Lower leg skin (tissue), 4 donors: ENCODE measurements around the gene LRCOL1. TPM values are rescaled to one million over a fixed set of nuclear protein-coding genes. Genes with fewer than 3 reads are reported as not detected.
A peak's percentile ranks its signal among the peaks of the same experiment; 100 is the strongest.

Experiments
- DNase-seq, 2 donors: peaks; one replicate each; pipeline ENCODE4 v3.0.0-alpha.2; 2019; ENCODE audit warnings: low spot score in 2 of 2
- H3K4me3 ChIP-seq: fragments of 200-600 bp; sonication (generic); 2 replicates; pipeline ENCODE4 v1.5.1; 2017; ENCODE audit warnings: mild to moderate bottlenecking, low read depth; ENCODE audit not compliant: poor library complexity, severe bottlenecking
- CTCF ChIP-seq, 3 donors: fragments of 450-650 bp; IDR thresholded peaks; one replicate each; pipeline ENCODE4 v1.5.1; 2016; ENCODE audit warnings: antibody characterized with exemption in 3 of 3, mild to moderate bottlenecking in 3 of 3, moderate library complexity in 2 of 3
- POLR2A ChIP-seq, 2 donors: fragments of 450-650 bp; IDR thresholded peaks; one replicate each; pipeline ENCODE4 v1.6.1; 2016 to 2017; ENCODE audit warnings: antibody characterized with exemption in 2 of 2, mild to moderate bottlenecking in 1 of 2, moderate library complexity in 1 of 2
- WGBS, 2 donors: methylation state at CpG; one replicate each; pipeline ENCODE4 v1.1.5; 2018; 5-methylcytosine and 5-hydroxymethylcytosine counted together
- intact Hi-C: fragments of 100-400 bp; cut with DNase I; formaldehyde crosslinking; loops from one replicate; pipeline ENCODE4 v1.15.0; 2023; ENCODE audit warnings: low total_unique reads
- total RNA-seq, 4 donors: library from RNA; depleted of rRNA; stranded (reverse); fragments of >200 nt; gene quantifications; one replicate each; pipeline ENCODE4 v1.1.0, GENCODE V29; 2016

LRCOL1 gene
- total RNA-seq, 4 donors from 2014 or later: not detected

GRCh38 chr12:132596016-132596415 is 14.4 kb downstream of the LRCOL1 start:
- WGBS, 2 donors: 71 to 82% methylated on average over 12 to 15 of the region's 18 CpGs
- DNase-seq: no peak
- no peak overlapping the region for H3K4me3 ChIP-seq
- TF ChIP-seq CTCF (IDR thresholded peaks at IDR 0.05) (no peak), POLR2A (IDR thresholded peaks at IDR 0.05) (no peak)
- intact Hi-C loops: no loop called here

GRCh38 chr12:132595183-132595582 is 15.2 kb downstream of the LRCOL1 start:
- WGBS, 2 donors: 74 to 87% methylated on average over 11 of the region's 11 CpGs
- DNase-seq: no peak
- H3K4me3 ChIP-seq: no peak overlapping the region
- intact Hi-C loops: no loop called here
- TF ChIP-seq POLR2A (IDR thresholded peaks at IDR 0.05) (no peak), CTCF (IDR thresholded peaks at IDR 0.05) (no peak)

GRCh38 chr12:132593938-132594358 is 16.4 kb downstream of the LRCOL1 start:
- TF ChIP-seq POLR2A (IDR thresholded peaks at IDR 0.05): no peak
- TF ChIP-seq CTCF (IDR thresholded peaks at IDR 0.05): no peak
- DNase-seq: peak; percentile 67 to 93
- 15 to 33% methylated on average over 11 of the region's 11 CpGs for WGBS, 2 donors
- intact Hi-C loops: no loop called here
- no peak overlapping the region for H3K4me3 ChIP-seq

GRCh38 chr12:132593521-132593920 is 16.9 kb downstream of the LRCOL1 start:
- TF ChIP-seq POLR2A (IDR thresholded peaks at IDR 0.05): no peak
- no peak for TF ChIP-seq CTCF (IDR thresholded peaks at IDR 0.05)
- WGBS, 2 donors: 69 to 75% methylated on average over 16 to 18 of the region's 18 CpGs
- no peak for DNase-seq
- intact Hi-C loops: no loop called here
- H3K4me3 ChIP-seq: no peak overlapping the region

GRCh38 chr12:132593071-132593470 is 17.3 kb downstream of the LRCOL1 start:
- no peak for DNase-seq
- WGBS, 2 donors: 82 to 84% methylated on average over 21 of the region's 21 CpGs
- intact Hi-C loops: no loop called here
- H3K4me3 ChIP-seq: no peak overlapping the region
- TF ChIP-seq CTCF (IDR thresholded peaks at IDR 0.05): no peak
- TF ChIP-seq POLR2A (IDR thresholded peaks at IDR 0.05): no peak

- no peak for DNase-seq
- H3K4me3 ChIP-seq: no peak overlapping the region
- TF ChIP-seq CTCF (IDR thresholded peaks at IDR 0.05) (no peak), POLR2A (IDR thresholded peaks at IDR 0.05) (no peak)
- intact Hi-C loops: no loop called here
- WGBS, 2 donors: 81 to 87% methylated on average over 38 of the region's 38 CpGs
Measured at GRCh38 chr12:132592282-132592970, 18.0 kb downstream of the LRCOL1 start.
